SK-N-DZ (cell line): Measurements from ENCODE around the gene ALG12. TPM values are rescaled to one million over a fixed set of nuclear protein-coding genes. Genes with fewer than 3 reads are reported as not detected.
A peak's percentile ranks its signal among the peaks of the same experiment; 100 is the strongest.

Experiments
- DNase-seq: peaks from one replicate; pipeline ENCODE4 v3.0.0-alpha.2; 2015; ENCODE audit warnings: low spot score
- polyA plus RNA-seq, 2 experiments: library from polyadenylated mRNA; depleted of rRNA; stranded (reverse); fragments of >200 nt; gene quantifications; 2 replicates each; pipeline ENCODE4 v1.2.3, GENCODE V29; 2014

Gene ALG12
- polyA plus RNA-seq (2014; cell fraction: cytosol; rRNA removed): 22.9 and 24.2 TPM in 2 replicates
- 33.4 and 35.5 TPM in 2 replicates for polyA plus RNA-seq (2014; cell fraction: nucleus; rRNA removed)

- peak; percentile 95 for DNase-seq
Observed at GRCh38 chr22:49917974-49918910, at the start of gene ALG12, which contains the start of gene CRELD2. ALG12 (minus strand) TSS chr22:49918438; CDS start chr22:49913765, 4,673 bp downstream. CRELD2 (plus strand) TSS chr22:49918634; CDS start chr22:49918770, 136 bp downstream.

- peak; percentile 41 for DNase-seq
Observed at GRCh38 chr22:49967706-49968208, 49.5 kb upstream of the ALG12 start.

GRCh38 chr22:49966774-49967705, 48.8 kb upstream of the ALG12 start:
- peak; percentile 27 for DNase-seq

- peak; percentile 15 for DNase-seq
Observed at GRCh38 chr22:49966041-49966773, 48.0 kb upstream of the ALG12 start.

GRCh38 chr22:49965091-49966040, 47.1 kb upstream of the ALG12 start:
- DNase-seq: no peak

GRCh38 chr22:49964136-49965090, 46.2 kb upstream of the ALG12 start:
- DNase-seq: no peak

GRCh38 chr22:49963647-49964026, 45.4 kb upstream of the ALG12 start:
- no peak for DNase-seq

- no peak for DNase-seq
Observed at GRCh38 chr22:49962751-49963646, 44.8 kb upstream of the ALG12 start.

GRCh38 chr22:49962012-49962750, 43.9 kb upstream of the ALG12 start:
- DNase-seq: peak; percentile 82

- no peak for DNase-seq
Observed at GRCh38 chr22:49961601-49962011, 43.4 kb upstream of the ALG12 start.

GRCh38 chr22:49961005-49961600, 42.9 kb upstream of the ALG12 start:
- no peak for DNase-seq

- DNase-seq: peak; percentile 97
Observed at GRCh38 chr22:49960159-49961004, 42.1 kb upstream of the ALG12 start, which contains the start of gene PIM3. PIM3 (plus strand) TSS chr22:49960772; CDS start chr22:49960948, 176 bp downstream.

- no peak for DNase-seq
Observed at GRCh38 chr22:49959782-49960158, 41.5 kb upstream of the ALG12 start.

GRCh38 chr22:49958931-49959781, 40.9 kb upstream of the ALG12 start:
- DNase-seq: no peak
